HG02970 (cell line): Measurements from ENCODE around the gene LRP11.

ENCODE experiments used
- ATAC-seq: cut with Tn5 transposase; IDR thresholded peaks from one replicate; pipeline ENCODE4 v1.9.1; 2021; ENCODE audit warnings: mild to moderate bottlenecking, moderate library complexity, moderate number of reproducible peaks; ENCODE audit not compliant: unreplicated experiment, low FRiP score

LRP11 gene

GRCh38 chr6:149813351-149813750, 50.8 kb downstream of the LRP11 start:
- no peak for ATAC-seq

- ATAC-seq, result no peak
Measured at GRCh38 chr6:149809798-149810197, 54.4 kb downstream of the LRP11 start.

GRCh38 chr6:149806127-149806526, 58.0 kb downstream of the LRP11 start:
- no peak for ATAC-seq

GRCh38 chr6:149783551-149783950, 80.6 kb downstream of the LRP11 start:
- ATAC-seq, result no peak

GRCh38 chr6:149782337-149782736, 81.8 kb downstream of the LRP11 start:
- ATAC-seq, result no peak

- ATAC-seq, result no peak
Measured at GRCh38 chr6:149781715-149782114, 82.4 kb downstream of the LRP11 start.

GRCh38 chr6:149779644-149779963, 84.6 kb downstream of the LRP11 start:
- no peak for ATAC-seq

- ATAC-seq, result no peak
Measured at GRCh38 chr6:149777624-149778023, 86.5 kb downstream of the LRP11 start.

- no peak for ATAC-seq
Measured at GRCh38 chr6:149771925-149772324, 92.2 kb downstream of the LRP11 start.

GRCh38 chr6:149771185-149771584, 93.0 kb downstream of the LRP11 start:
- ATAC-seq, result no peak

GRCh38 chr6:149769676-149770075, 94.5 kb downstream of the LRP11 start:
- no peak for ATAC-seq
